WTC11 (cell line): Measurements from ENCODE around the gene NRP2. TPM values are rescaled to one million over a fixed set of nuclear protein-coding genes. Genes with fewer than 3 reads are reported as not detected.

Experiments used
- ATAC-seq: fragments of 200-7000 bp; cut with Tn5 transposase; 2 replicates; pipeline ENCODE4 v1.10.0; 2021; ENCODE audit warnings: mild to moderate bottlenecking, moderate library complexity
- CTCF ChIA-PET: fragments of 300-600 bp; sonication (Branson Sonifier 250); formaldehyde crosslinking; loops from one replicate; lab custom pipeline; 2021; ENCODE audit warnings: antibody characterized with exemption; lab: Charles Lee
- POLR2A ChIA-PET: fragments of 350-600 bp; sonication (Branson Sonifier 250); formaldehyde crosslinking; loops from one replicate; lab custom pipeline; 2021; ENCODE audit warnings: antibody characterized with exemption; lab: Charles Lee
- DNase-seq: peaks from one replicate; pipeline ENCODE4 v3.0.0; 2021; ENCODE audit warnings: low spot score
- H3K27ac Mint-ChIP-seq: 2 replicates; pipeline ENCODE4 v1.8.0; 2021; ENCODE audit warnings: mixed read lengths
- H3K27me3 Mint-ChIP-seq: 2 replicates; pipeline ENCODE4 v1.8.0; 2021; ENCODE audit warnings: low read depth, mild to moderate bottlenecking, moderate library complexity, mixed read lengths
- H3K36me3 Mint-ChIP-seq: 2 replicates; pipeline ENCODE4 v1.8.0; 2021; ENCODE audit warnings: mixed read lengths
- H3K4me1 Mint-ChIP-seq: 2 replicates; pipeline ENCODE4 v1.8.0; 2022; ENCODE audit warnings: mixed read lengths
- H3K4me3 Mint-ChIP-seq: 2 replicates; pipeline ENCODE4 v1.8.0; 2021; ENCODE audit warnings: mild to moderate bottlenecking, moderate library complexity, mixed read lengths
- H3K9me3 Mint-ChIP-seq: 2 replicates; pipeline ENCODE4 v1.8.0; 2021; ENCODE audit warnings: mixed read lengths
- AR ChIP-seq: fragments of 250-450 bp; sonication (Bioruptor Pico); IDR thresholded peaks from 2 replicates; pipeline ENCODE4 v1.9.0; 2021; ENCODE audit warnings: mild to moderate bottlenecking
- E2F5 ChIP-seq: sonication (generic); formaldehyde crosslinking; IDR thresholded peaks from 2 replicates; pipeline ENCODE4 v1.8.1; 2022; ENCODE audit warnings: mild to moderate bottlenecking, moderate library complexity, missing genetic modification reagents
- ERG ChIP-seq: fragments of 250-450 bp; sonication (Bioruptor Pico); IDR thresholded peaks from 2 replicates; pipeline ENCODE4 v1.8.0; 2021; ENCODE audit warnings: mild to moderate bottlenecking
- ESRRA ChIP-seq: sonication (generic); formaldehyde crosslinking; IDR thresholded peaks from 2 replicates; pipeline ENCODE4 v1.8.1; 2022; ENCODE audit warnings: mild to moderate bottlenecking, missing genetic modification reagents, borderline replicate concordance
- IRF1 ChIP-seq: sonication (generic); formaldehyde crosslinking; IDR thresholded peaks from 2 replicates; pipeline ENCODE4 v1.8.0; 2023; ENCODE audit warnings: missing genetic modification reagents
- MAX ChIP-seq: sonication (generic); formaldehyde crosslinking; IDR thresholded peaks from 2 replicates; pipeline ENCODE4 v1.8.0; 2022; ENCODE audit warnings: mild to moderate bottlenecking, missing genetic modification reagents
- NFATC4 ChIP-seq: fragments of 250-450 bp; sonication (Bioruptor Pico); IDR thresholded peaks from 2 replicates; pipeline ENCODE4 v1.9.0; 2021; ENCODE audit warnings: mild to moderate bottlenecking
- NFE2L1 ChIP-seq: sonication (generic); formaldehyde crosslinking; IDR thresholded peaks from 2 replicates; pipeline ENCODE4 v1.8.1; 2023; ENCODE audit warnings: missing genetic modification reagents
- NFYB ChIP-seq: sonication (generic); formaldehyde crosslinking; conservative IDR thresholded peaks from 2 replicates; pipeline ENCODE4 v1.8.0; 2022; ENCODE audit warnings: low read depth, missing genetic modification reagents
- SMAD3 ChIP-seq: sonication (generic); formaldehyde crosslinking; IDR thresholded peaks from 2 replicates; pipeline ENCODE4 v1.8.0; 2022; ENCODE audit warnings: missing genetic modification reagents, mild to moderate bottlenecking, borderline replicate concordance
- SP1 ChIP-seq: sonication (generic); formaldehyde crosslinking; conservative IDR thresholded peaks from 2 replicates; pipeline ENCODE4 v1.8.1; 2022; ENCODE audit warnings: missing genetic modification reagents
- TP53 ChIP-seq: sonication (generic); formaldehyde crosslinking; IDR thresholded peaks from 2 replicates; pipeline ENCODE4 v1.8.1; 2023; ENCODE audit warnings: mild to moderate bottlenecking, missing genetic modification reagents
- USF2 ChIP-seq: sonication (generic); formaldehyde crosslinking; IDR thresholded peaks from 2 replicates; pipeline ENCODE4 v1.8.1; 2023; ENCODE audit warnings: mild to moderate bottlenecking, missing genetic modification reagents, moderate library complexity
- ZNF138 ChIP-seq: sonication (generic); formaldehyde crosslinking; conservative IDR thresholded peaks from 2 replicates; pipeline ENCODE4 v1.8.1; 2022; ENCODE audit warnings: mild to moderate bottlenecking, moderate library complexity, missing genetic modification reagents
- ZNF263 ChIP-seq: sonication (generic); formaldehyde crosslinking; IDR thresholded peaks from 2 replicates; pipeline ENCODE4 v1.8.1; 2022; ENCODE audit warnings: low read depth, mild to moderate bottlenecking, moderate library complexity, missing genetic modification reagents
- ZNF423 ChIP-seq: fragments of 250-450 bp; sonication (Bioruptor Pico); IDR thresholded peaks from 2 replicates; pipeline ENCODE4 v2.1.2; 2022; ENCODE audit warnings: mild to moderate bottlenecking, moderate library complexity
- total RNA-seq: library from RNA; stranded (reverse); gene quantifications from 3 replicates; pipeline ENCODE4 v1.2.3, GENCODE V29; 2021

The NRP2 gene
- total RNA-seq, 1 experiment from 2014 or later = 41.0 TPM

GRCh38 chr2:205694256-205694655 is 12.0 kb downstream of the NRP2 start:
- DNase-seq = no peak
- H3K4me1 Mint-ChIP-seq = peaks cover 70% of the 10 kb centered on the region
- H3K27me3 Mint-ChIP-seq = peaks cover 7% of the 10 kb centered on the region
- no peak for TF ChIP-seq ZNF423 (CRISPR knock-in tag)
- no peak for TF ChIP-seq AR
- no peak for TF ChIP-seq NFE2L1 (CRISPR knock-in tag)
- no peak for TF ChIP-seq E2F5 (CRISPR knock-in tag)
- no peak for TF ChIP-seq SP1 (CRISPR knock-in tag)
- no peak for TF ChIP-seq ERG
- no peak for TF ChIP-seq ESRRA (CRISPR knock-in tag)
- TF ChIP-seq ZNF263 (CRISPR knock-in tag) = no peak
- no peak for TF ChIP-seq NFATC4 (CRISPR knock-in tag)
- TF ChIP-seq TP53 (CRISPR knock-in tag) = no peak
- no peak for TF ChIP-seq SMAD3 (CRISPR knock-in tag)
- TF ChIP-seq MAX (CRISPR knock-in tag) = no peak
- TF ChIP-seq IRF1 (CRISPR knock-in tag) = no peak
- no peak for TF ChIP-seq ZNF138
- peaks cover 6% of the 10 kb centered on the region; the same call in 1 of the 2 replicates for H3K36me3 Mint-ChIP-seq
- no peak overlapping the region for H3K4me3 Mint-ChIP-seq
- ChIA-PET CTCF (interaction anchor here (0.9 to 1.5 kb wide), 2 partner anchors 12 to 26 kb away, joined by 3 to 10 read pairs; partner anchors contain the start of gene NRP2), POLR2A (no interaction called here)
- no peak for ATAC-seq
- no peaks in the 10 kb centered on the region for H3K9me3 Mint-ChIP-seq
- no peak overlapping the region for H3K27ac Mint-ChIP-seq

- Mint-ChIP-seq H3K27me3 (no peaks in the 10 kb centered on the region), H3K27ac (no peak overlapping the region), H3K36me3 (0 out of 2 replicates have a peak, but pooled peaks cover 2% of the 10 kb centered on the region), H3K9me3 (no peaks in the 10 kb centered on the region), H3K4me1 (peaks cover 76% of the 10 kb centered on the region), H3K4me3 (no peak overlapping the region)
- POLR2A ChIA-PET = interaction anchor here (1.0 kb wide), 1 partner anchor 13 kb away, joined by 5 read pairs; the partner anchor contains the start of gene NRP2
- no peak for DNase-seq
- CTCF ChIA-PET = interaction anchor here (0.5 to 2.3 kb wide), 9 partner anchors 9 to 810 kb away, joined by 3 to 13 read pairs (median 6); partner anchors contain the start of gene NRP2
- TF ChIP-seq USF2 (0 out of 2 replicates have a peak, but pooled peaks have one; percentile 11), NFYB (CRISPR knock-in tag) (no peak)
- no peak for ATAC-seq
Measured at GRCh38 chr2:205695460-205695991, 13.2 kb downstream of the NRP2 start.
